ENCODE results near the gene UFC1.

The UFC1 gene

GRCh38 chr1:161127649-161128048 lies 26.1 kb upstream of the UFC1 start (continued):
- TF ChIP-seq TSHZ2 (CRISPR knock-in tag; IDR thresholded peaks at IDR 0.05) (no peak), PPARA (CRISPR knock-in tag; IDR thresholded peaks at IDR 0.05; ENCODE audit: borderline replicate concordance) (no peak), OSR1 (CRISPR knock-in tag; IDR thresholded peaks at IDR 0.05) (no peak), CSRNP3 (CRISPR knock-in tag; IDR thresholded peaks at IDR 0.05) (no peak), TOX (CRISPR knock-in tag; IDR thresholded peaks at IDR 0.05; ENCODE audit: borderline replicate concordance) (no peak), CSDC2 (CRISPR knock-in tag; IDR thresholded peaks at IDR 0.05) (no peak), ZFP3 (CRISPR knock-in tag; IDR thresholded peaks at IDR 0.05) (no peak), ZNF565 (CRISPR knock-in tag; conservative IDR thresholded peaks at IDR 0.05; ENCODE audit: low read depth) (no peak), GLIS3 (CRISPR knock-in tag; IDR thresholded peaks at IDR 0.05) (no peak)

GRCh38 chr1:161128591-161129420 lies 25.0 kb upstream of the UFC1 start:
- TF ChIP-seq OSR1 (CRISPR knock-in tag; IDR thresholded peaks at IDR 0.05) = no peak
- TF ChIP-seq ISL1 (CRISPR knock-in tag; IDR thresholded peaks at IDR 0.05) = no peak
- TF ChIP-seq ZNF565 (CRISPR knock-in tag; conservative IDR thresholded peaks at IDR 0.05; ENCODE audit: low read depth) = no peak
- no peak for TF ChIP-seq ZNF70 (CRISPR knock-in tag; IDR thresholded peaks at IDR 0.05)
- TF ChIP-seq POU6F1 (CRISPR knock-in tag; IDR thresholded peaks at IDR 0.05; ENCODE audit: borderline replicate concordance, low read depth) = no peak
- no peak for ATAC-seq

- TF ChIP-seq ZFP3 (CRISPR knock-in tag; IDR thresholded peaks at IDR 0.05) = no peak
- no peak for TF ChIP-seq ARNTL (CRISPR knock-in tag; IDR thresholded peaks at IDR 0.05; ENCODE audit: borderline replicate concordance, low read depth)
- TF ChIP-seq PATZ1 (CRISPR knock-in tag; IDR thresholded peaks at IDR 0.05; ENCODE audit: borderline replicate concordance) = no peak
- TF ChIP-seq ESRRG (CRISPR knock-in tag; IDR thresholded peaks at IDR 0.05) = no peak
- TF ChIP-seq BACH2 (CRISPR knock-in tag; IDR thresholded peaks at IDR 0.05; ENCODE audit: borderline replicate concordance) = no peak
- no peak for TF ChIP-seq ZNF8 (CRISPR knock-in tag; IDR thresholded peaks at IDR 0.05)
- TF ChIP-seq TOX (CRISPR knock-in tag; IDR thresholded peaks at IDR 0.05; ENCODE audit: borderline replicate concordance) = no peak
- TF ChIP-seq POU6F1 (CRISPR knock-in tag; IDR thresholded peaks at IDR 0.05; ENCODE audit: borderline replicate concordance, low read depth) = no peak
- no peak for TF ChIP-seq OSR1 (CRISPR knock-in tag; IDR thresholded peaks at IDR 0.05)
- no peak for TF ChIP-seq ZFP30 (CRISPR knock-in tag; IDR thresholded peaks at IDR 0.05)
- no peak for TF ChIP-seq ZNF70 (CRISPR knock-in tag; IDR thresholded peaks at IDR 0.05)
- TF ChIP-seq SNAI2 (CRISPR knock-in tag; IDR thresholded peaks at IDR 0.05) = no peak
- no peak for TF ChIP-seq CSDC2 (CRISPR knock-in tag; IDR thresholded peaks at IDR 0.05)
- TF ChIP-seq ZC3H10 (CRISPR knock-in tag; IDR thresholded peaks at IDR 0.05) = no peak
- no peak for TF ChIP-seq ZNF565 (CRISPR knock-in tag; conservative IDR thresholded peaks at IDR 0.05; ENCODE audit: low read depth)
- no peak for TF ChIP-seq TSHZ2 (CRISPR knock-in tag; IDR thresholded peaks at IDR 0.05)
- TF ChIP-seq CREB5 (CRISPR knock-in tag; IDR thresholded peaks at IDR 0.05; ENCODE audit: low read depth) = no peak
- no peak for ATAC-seq
These were observed 23.5 kb upstream of the UFC1 start for GRCh38 chr1:161130266-161130665.
